IPS DF 6.9 (cell line): ENCODE data around the gene RTN4.
"Not testable (repeated sequence)": the region's sequence is repeated elsewhere in the genome, so short reads cannot be mapped to it uniquely, and the experiment has no call there.

Source experiments
- DNase-seq: peaks from one replicate; pipeline ENCODE4 v3.0.0-alpha.2; 2013; ENCODE audit warnings: low read depth, low spot score
- H3K27ac ChIP-seq: one replicate; pipeline ENCODE4 v1.5.1; 2013; ENCODE audit warnings: low read length, control low read depth
- H3K27me3 ChIP-seq: 2 replicates; pipeline ENCODE4 v1.6.1; 2013; ENCODE audit warnings: mild to moderate bottlenecking, low read length; ENCODE audit not compliant: control insufficient read depth, insufficient read depth
- H3K36me3 ChIP-seq: 2 replicates; pipeline ENCODE4 v1.6.1; 2013; ENCODE audit warnings: low read length; ENCODE audit not compliant: control insufficient read depth, insufficient read depth
- H3K4me1 ChIP-seq: 2 replicates; pipeline ENCODE4 v1.6.1; 2013; ENCODE audit warnings: low read length; ENCODE audit not compliant: control insufficient read depth, insufficient read depth
- H3K4me3 ChIP-seq: 2 replicates; pipeline ENCODE4 v1.5.1; 2013; ENCODE audit warnings: mild to moderate bottlenecking, low read length
- H3K9me3 ChIP-seq: 2 replicates; pipeline ENCODE4 v1.6.1; 2013; ENCODE audit warnings: low read length, inconsistent platforms; ENCODE audit not compliant: control insufficient read depth, insufficient read depth
- WGBS: extraction: QIAGEN DNeasy Blood & Tissue Kit; methylation state at CpG from one replicate; pipeline ENCODE4 v1.1.7; 2013; ENCODE audit warnings: mixed read lengths, missing lambda C conversion rate; ENCODE audit not compliant: insufficient read length, insufficient coverage; 5-methylcytosine and 5-hydroxymethylcytosine counted together

The RTN4 gene

DNA sequence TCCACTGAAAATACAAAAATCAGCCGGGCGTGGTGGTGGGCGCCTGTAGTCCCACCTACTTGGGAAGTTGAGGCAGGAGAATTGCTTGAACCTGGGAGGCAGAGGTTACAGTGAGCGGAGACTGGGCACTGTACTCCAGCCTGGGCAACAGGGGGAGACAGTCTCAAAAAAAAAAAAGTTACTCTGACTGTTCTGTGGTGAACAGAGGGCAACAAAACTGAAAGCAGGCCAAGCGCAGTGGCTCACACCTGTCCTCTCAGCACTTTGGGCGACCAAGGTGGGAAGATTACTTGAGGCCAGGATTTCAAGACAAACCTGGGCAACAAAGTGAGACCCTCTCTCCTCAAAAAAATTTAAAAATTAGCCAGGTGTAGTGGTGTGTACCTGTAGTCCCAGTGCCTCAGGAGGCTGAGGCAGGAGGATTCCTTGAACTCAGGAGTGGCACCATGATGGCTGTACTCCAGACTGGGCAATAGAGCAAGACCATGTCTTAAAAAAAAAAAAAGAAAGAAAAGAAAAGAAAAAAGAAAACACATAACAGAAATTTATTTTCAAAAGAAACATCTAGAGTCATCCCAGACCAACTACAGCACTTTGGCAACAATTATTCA, 13.6 kb upstream of the RTN4 start:
- H3K27me3 ChIP-seq, result no peaks in the 10 kb centered on the region
- no peak overlapping the region for H3K4me3 ChIP-seq
- no peaks in the 10 kb centered on the region for H3K9me3 ChIP-seq
- no peaks in the 10 kb centered on the region for H3K36me3 ChIP-seq
- no CpG with 5 or more reads among the region's 6 CpGs for WGBS
- no peaks in the 10 kb centered on the region; the same call in 1 of the 2 replicates for H3K4me1 ChIP-seq
- no peak for DNase-seq
- no peak overlapping the region for H3K27ac ChIP-seq

DNA sequence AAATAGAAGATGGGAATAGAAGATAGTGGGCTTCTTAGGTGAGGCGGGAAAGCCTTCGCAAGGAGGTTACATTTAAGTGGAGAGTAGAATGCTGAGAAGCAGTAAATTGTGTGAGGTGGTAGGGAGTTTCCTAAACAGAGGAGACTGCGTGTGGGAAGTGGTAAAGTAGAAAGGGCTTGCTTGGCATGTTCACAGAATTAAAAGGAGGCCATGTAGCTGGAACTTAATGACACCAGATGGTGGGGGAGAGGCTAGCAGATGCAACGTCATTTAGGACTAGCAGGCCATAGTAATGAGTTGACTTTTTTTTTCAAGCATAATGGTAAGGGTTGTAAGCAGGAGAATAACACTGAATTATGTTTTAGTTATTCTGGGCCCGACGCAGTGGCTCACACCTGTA, 13.0 kb upstream of the RTN4 start:
- 100% methylated on average over 2 of the region's 6 CpGs for WGBS

DNA sequence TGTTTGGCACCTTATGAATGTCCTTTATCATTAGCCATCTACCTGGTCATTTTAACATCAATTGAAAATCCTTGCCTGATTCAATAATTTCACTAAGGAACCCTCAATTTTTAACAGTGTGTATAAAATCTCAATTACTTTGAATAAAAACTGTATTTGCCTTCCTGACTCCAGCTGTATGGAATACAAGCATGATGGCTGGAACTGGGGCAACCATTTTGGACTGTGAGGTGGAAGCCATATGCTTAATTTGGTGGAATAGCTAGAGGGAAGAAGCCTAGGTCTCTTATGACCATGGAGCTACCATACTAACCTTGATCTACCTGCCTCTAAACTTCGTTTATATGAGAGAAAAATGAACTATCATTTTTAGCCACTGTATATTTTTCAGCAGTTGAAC, 12.5 kb upstream of the RTN4 start:
- H3K9me3 ChIP-seq, result no peaks in the 10 kb centered on the region
- no peak for DNase-seq
- H3K4me1 ChIP-seq, result no peaks in the 10 kb centered on the region; the same call in 1 of the 2 replicates
- no peak overlapping the region for H3K27ac ChIP-seq
- no peaks in the 10 kb centered on the region for H3K36me3 ChIP-seq
- WGBS, result no CpG with 5 or more reads among the region's 1 CpG
- H3K4me3 ChIP-seq, result no peak overlapping the region
- no peaks in the 10 kb centered on the region for H3K27me3 ChIP-seq

More for the DNA sequence above, 13.0 kb upstream of the RTN4 start:
- Histone ChIP-seq H3K4me3 (no peak overlapping the region), H3K36me3 (no peaks in the 10 kb centered on the region), H3K27ac (no peak overlapping the region), H3K4me1 (no peaks in the 10 kb centered on the region; the same call in 1 of the 2 replicates), H3K9me3 (no peaks in the 10 kb centered on the region), H3K27me3 (no peaks in the 10 kb centered on the region)
- DNase-seq, result no peak

DNA sequence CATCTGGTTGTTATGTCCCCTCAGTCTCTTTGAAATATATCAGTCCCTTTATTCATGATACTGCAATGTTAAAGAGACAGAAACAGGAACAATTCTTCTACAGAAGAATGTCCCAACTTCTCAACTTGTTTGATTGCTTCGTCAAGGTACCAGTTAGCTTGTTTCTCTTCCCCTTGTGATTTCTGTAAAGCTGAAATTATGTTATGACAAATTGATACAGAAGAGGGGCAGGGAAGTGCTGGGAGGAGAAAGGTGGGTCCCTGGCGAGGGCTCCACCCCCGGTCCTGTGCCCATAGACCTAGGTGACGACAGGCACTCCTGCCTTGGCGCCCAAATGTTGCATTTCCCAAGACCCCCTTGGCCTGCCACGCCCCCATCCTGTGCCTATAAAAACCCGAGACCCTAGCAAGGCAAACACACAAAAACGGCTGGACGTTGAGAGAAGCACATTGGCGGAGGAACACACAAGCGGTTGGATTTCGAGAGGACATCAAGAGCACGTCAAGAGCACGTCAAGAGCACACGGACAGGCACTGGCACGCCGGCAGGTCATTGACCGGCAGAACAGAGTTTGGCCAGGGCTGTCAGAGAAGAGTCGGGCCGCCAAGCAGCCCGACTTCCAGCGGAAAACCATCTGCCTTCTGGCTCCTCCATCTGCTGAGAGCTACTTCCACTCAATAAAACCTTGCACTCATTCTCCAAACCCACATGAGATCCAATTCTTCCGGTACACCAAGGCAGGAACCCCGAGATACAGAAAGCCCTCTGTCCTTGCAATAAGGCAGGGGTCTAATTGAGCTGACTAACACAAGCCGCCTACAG, 11.5 kb upstream of the RTN4 start:
- Histone ChIP-seq H3K27ac (no peak overlapping the region), H3K4me3 (no peak overlapping the region), H3K36me3 (no peaks in the 10 kb centered on the region), H3K27me3 (no peaks in the 10 kb centered on the region), H3K9me3 (no peaks in the 10 kb centered on the region), H3K4me1 (no peaks in the 10 kb centered on the region; the same call in none of the 2 replicates)
- DNase-seq, result no peak
- no CpG with 5 or more reads among the region's 25 CpGs for WGBS

DNA sequence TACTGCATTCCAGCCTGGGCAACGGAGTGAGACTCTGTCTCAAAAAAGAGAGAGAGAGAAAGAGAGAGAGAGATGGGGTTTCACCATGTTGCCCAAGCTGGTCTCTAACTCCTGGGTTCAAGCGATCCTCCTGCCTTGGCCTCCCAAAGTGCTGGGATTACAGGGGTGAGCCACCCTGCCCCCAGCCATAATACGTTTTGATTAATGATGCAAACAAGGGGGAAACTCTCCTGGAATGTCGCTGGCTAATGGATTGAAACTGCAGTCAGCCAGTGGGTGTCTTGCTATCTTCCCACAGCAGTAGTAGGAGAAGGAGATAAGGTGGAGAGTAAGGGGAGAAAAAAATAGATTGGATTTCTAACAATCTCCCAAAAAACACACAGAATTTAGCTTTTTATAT, 9.5 kb upstream of the RTN4 start:
- no peak for DNase-seq
- WGBS, result no CpG with 5 or more reads among the region's 4 CpGs

DNA sequence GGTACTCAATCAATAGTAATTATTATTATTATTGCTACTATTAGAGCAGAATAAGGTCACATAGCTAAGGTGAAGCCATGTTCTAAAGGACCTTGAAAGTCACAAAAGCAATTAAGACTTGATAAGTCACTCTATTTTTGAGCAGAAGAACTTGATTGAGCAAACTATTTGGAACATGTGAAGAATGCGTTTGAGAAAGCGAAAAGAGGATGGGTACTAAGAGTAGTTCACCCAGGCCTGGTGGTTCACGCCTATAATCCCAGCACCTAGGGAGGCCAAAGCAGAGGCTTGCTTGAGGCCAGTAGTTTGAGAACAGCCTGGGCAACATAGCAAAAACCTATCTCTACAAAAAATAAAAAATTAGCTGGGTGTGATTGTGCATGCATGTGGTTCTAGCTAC, 7.2 kb upstream of the RTN4 start:
- no peaks in the 10 kb centered on the region for H3K36me3 ChIP-seq
- peaks cover 2% of the 10 kb centered on the region for H3K4me1 ChIP-seq
- H3K27me3 ChIP-seq, result no peaks in the 10 kb centered on the region
- WGBS, result no CpG with 5 or more reads among the region's 3 CpGs
- no peak overlapping the region for H3K4me3 ChIP-seq
- H3K9me3 ChIP-seq, result no peaks in the 10 kb centered on the region
- H3K27ac ChIP-seq, result no peak overlapping the region
- no peak for DNase-seq

More for the DNA sequence above, 9.5 kb upstream of the RTN4 start:
- Histone ChIP-seq H3K27ac (no peak overlapping the region), H3K9me3 (no peaks in the 10 kb centered on the region), H3K36me3 (no peaks in the 10 kb centered on the region), H3K4me1 (peaks cover 2% of the 10 kb centered on the region), H3K27me3 (no peaks in the 10 kb centered on the region), H3K4me3 (no peak overlapping the region)

DNA sequence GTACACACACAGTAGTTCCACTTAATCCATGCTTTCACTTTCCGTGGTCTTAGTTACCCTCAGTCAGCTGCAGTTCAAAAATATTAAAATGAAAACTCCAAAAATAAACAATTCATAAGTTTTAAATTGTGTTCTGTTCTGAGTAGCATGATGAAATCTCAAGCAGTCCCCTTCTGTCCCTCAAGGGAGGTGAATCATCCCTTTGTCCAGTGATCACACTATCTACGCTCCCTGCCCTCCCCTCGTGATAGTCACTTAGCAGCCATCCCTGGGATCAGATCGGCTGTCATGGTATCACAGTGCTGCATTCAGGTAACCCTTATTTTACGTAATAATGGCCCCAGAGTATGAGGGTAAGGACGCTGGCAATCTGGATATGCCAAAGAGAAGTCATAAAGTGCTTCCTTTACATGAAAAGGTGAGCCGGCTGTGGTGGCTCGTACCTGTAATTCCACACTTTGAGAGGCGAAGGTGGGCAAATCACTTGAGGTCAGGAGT, 5.8 kb upstream of the RTN4 start:
- no peak overlapping the region for H3K27ac ChIP-seq
- WGBS, result no CpG with 5 or more reads among the region's 9 CpGs
- peaks cover 3% of the 10 kb centered on the region; the same call in 1 of the 2 replicates for H3K4me1 ChIP-seq
- H3K4me3 ChIP-seq, result no peak overlapping the region
- no peaks in the 10 kb centered on the region for H3K27me3 ChIP-seq
- DNase-seq, result no peak
- no peaks in the 10 kb centered on the region for H3K36me3 ChIP-seq
- no peaks in the 10 kb centered on the region for H3K9me3 ChIP-seq

DNA sequence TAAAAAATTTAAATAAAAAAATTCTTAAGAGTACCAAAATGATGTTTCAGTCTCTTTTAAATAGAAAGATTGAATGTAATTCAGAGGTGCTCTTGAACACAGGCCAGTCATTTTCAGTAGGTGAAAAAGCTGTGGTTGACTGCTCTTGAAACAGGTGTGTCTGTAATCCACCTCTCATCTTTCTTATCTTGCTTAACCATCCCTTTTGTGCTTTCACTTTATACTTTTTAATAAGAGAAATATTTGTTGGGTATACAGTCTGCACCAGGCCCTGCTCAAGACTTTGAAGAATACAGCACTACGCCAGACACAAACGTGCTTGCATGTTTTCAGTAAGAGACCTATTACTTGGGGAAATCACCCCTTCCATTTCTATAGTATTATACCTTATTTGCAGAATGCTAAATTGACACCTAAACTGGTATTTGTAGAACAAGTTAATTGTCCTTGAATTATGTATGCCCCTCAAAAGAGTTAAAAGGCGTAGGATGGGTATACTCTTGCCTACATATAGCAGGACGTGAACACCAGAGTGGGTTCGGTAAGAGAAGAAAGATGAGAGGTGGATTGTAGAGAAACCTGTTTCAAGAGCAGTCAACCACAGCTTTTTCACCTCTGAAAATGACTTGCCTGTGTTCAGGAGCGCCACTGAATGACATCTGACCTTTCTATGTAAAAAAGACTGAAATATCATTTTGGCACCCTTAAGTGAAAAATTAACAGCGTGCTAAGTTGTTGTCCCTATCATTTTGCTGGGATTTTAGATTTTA, 4.0 kb upstream of the RTN4 start:
- no CpG with 5 or more reads among the region's 7 CpGs for WGBS
- no peaks in the 10 kb centered on the region for H3K9me3 ChIP-seq
- no peak overlapping the region for H3K27ac ChIP-seq
- H3K36me3 ChIP-seq, result no peaks in the 10 kb centered on the region
- no peak for DNase-seq
- no peak overlapping the region for H3K4me3 ChIP-seq
- H3K4me1 ChIP-seq, result peaks cover 3% of the 10 kb centered on the region; the same call in 1 of the 2 replicates
- H3K27me3 ChIP-seq, result no peaks in the 10 kb centered on the region

DNA sequence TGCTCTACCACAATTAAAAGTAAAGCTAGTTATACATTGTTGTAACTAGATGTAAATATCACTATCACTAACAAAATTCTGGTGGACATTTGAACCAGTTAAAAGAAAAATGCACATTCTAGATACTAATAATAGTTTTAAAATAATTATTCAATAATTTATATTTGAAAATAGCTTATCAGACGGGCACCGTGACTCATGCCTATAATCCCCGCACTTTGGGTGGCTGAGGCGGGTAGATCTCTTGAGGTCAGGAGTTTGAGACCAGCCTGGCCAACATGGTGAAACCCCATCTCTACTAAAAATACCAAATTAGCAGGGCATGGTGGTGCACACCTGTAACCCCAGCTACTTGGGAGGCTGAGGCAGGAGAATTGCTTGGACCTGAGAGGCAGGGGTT, 3.0 kb upstream of the RTN4 start:
- not testable (repeated sequence) for H3K36me3 ChIP-seq, H3K9me3 ChIP-seq, H3K27me3 ChIP-seq, H3K4me3 ChIP-seq, DNase-seq, H3K4me1 ChIP-seq, H3K27ac ChIP-seq
- no CpG with 5 or more reads among the region's 4 CpGs for WGBS
